Stimulated activated CD8-positive, alpha-beta memory T cell treated with anti-CD3 and anti-CD28 coated beads, Interleukin-15, amount 100 ng/mL, for 24 hours (primary cell): ENCODE measurements around the gene MTOR.
"Not testable (repeated sequence)": the region's sequence is repeated elsewhere in the genome, so short reads cannot be mapped to it uniquely, and the experiment has no call there.

Source experiments
- DNase-seq: peaks from one replicate; pipeline ENCODE4 v3.0.0-alpha.2; 2020; ENCODE audit warnings: low read depth

Gene MTOR

GRCh38 chr1:11180342-11180744, 82.0 kb downstream of the MTOR start:
- DNase-seq: no peak

DNA sequence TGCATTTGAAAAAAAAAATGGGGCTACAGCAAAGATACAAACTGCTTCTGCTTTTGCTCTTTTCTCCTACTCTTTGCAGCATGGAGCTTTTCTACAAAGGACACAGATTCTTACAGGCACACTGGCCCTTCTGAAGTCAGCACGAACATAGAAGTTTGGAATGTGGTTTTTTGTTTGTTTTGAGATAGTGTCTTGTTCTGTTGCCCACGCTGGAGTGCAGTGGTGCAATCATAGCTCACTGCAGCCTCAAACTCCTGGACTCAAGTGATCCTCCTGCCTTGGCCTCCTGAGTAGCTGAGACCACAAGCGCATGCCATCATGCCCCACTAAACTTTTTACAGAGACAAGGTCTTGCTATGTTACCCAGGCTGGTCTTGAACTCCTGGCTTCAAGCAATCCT, 82.6 kb downstream of the MTOR start:
- DNase-seq: not testable (repeated sequence)

DNA sequence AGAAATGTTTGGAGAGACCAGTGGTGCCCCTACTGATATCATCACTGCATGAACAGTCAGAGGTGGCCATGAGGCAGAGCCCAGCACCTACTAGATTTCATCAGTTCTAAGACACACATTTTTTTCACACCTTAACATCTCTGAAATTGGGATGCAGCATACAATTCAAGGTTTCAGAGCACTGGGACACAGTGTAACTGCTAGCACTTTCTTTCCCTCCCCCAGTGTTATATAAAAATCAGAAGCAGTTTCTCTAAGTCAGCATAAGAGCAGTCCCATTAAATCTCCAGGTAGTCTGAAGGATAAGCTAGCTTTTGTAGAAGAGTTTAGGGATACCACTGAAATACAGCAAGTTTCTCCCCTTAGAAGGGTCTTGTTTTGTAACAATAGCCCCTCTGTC, 83.2 kb downstream of the MTOR start:
- DNase-seq: no peak

- DNase-seq: no peak
Observed at GRCh38 chr1:11178021-11179015, 84.0 kb downstream of the MTOR start.

- no peak for DNase-seq
Observed at GRCh38 chr1:11176081-11176706, 86.2 kb downstream of the MTOR start.

DNA sequence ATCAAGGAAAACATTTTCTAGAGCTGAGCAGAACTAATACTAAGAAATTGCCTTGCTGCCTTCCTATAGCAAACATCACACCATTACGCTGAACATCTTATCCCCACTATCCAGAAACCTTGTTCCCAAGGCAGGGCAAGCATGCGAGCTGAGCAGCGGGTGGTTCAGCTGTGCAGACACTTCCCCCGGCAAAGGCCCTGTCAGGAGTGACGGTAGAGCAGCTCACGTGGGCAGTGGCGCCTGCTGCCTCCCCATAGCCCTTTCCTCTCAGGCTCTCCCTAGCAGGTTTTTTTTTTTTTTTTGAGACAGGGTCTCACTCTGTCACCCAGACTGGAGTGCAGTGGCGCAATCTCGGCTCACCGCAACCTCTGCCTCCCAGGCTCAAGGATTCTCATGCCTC, 86.9 kb downstream of the MTOR start:
- DNase-seq: no peak

DNA sequence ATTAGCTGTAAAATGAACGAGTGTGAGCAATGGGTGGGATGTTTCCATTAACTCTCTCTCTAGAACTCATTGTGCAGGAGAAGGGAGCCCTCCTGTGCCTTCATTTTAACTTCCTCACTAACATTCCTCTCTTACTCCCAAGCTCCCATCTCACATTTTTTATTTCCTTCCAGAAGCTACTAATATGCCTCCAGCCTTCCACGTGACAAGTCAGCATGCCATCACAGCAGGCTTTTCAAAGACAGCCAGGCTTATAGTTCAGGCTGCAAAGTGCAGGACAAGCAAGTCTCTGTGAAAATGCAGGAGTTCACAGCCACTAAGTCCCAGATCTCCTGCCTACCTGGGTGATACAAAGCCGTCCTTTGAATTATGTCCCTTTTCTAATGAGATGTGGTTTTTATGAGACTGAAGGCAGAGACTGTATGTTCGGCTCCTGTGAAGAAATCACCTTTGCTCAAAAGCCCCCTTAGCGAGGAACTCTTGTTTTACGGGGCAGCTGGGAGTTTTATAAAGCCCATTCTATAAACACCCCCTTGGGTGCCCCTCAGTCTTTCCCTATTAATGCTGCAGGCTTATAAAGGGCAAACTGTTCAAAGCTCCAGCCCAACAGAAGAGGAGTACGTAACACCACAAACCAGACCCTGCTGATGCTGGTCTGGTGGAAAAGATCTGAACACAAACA, 87.9 kb downstream of the MTOR start:
- DNase-seq: no peak

DNA sequence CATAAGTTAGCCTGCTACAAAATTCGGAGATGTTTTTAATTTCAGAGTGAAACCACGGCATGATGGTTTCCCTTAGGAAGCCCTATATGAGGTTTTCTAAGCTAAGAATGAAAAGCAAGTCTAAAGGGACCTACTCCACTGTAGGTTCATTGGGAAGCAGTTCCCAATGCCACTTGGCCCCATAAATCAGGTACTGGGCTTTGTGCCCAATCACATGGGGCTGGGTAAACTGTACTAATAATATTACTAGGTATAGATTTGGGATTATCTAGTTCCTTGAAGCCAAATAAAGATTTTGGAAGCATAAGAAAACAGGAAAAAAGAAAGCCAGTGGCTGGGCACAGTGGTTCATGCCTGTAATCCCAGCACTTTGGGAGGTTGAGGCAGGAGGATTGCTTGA, 92.2 kb downstream of the MTOR start:
- DNase-seq: no peak

DNA sequence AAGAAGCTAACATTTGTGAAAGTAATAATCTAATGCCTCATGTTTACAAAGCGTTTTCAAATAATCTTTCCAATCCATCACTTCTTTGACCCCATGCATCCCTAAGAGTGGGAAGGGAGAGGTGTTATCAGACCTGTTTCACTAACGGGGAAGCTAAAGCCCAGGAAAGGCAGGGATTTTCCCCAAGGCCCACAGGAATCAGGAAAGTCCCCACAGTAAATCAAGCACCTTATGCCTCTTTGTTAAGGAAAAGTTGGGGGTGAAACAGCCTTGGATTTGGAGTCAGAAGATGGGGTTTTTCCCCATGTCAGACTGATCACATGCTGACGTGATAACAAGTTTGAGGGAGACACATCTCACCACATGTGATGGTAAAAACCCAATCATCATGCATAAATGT, 93.1 kb downstream of the MTOR start:
- no peak for DNase-seq

DNA sequence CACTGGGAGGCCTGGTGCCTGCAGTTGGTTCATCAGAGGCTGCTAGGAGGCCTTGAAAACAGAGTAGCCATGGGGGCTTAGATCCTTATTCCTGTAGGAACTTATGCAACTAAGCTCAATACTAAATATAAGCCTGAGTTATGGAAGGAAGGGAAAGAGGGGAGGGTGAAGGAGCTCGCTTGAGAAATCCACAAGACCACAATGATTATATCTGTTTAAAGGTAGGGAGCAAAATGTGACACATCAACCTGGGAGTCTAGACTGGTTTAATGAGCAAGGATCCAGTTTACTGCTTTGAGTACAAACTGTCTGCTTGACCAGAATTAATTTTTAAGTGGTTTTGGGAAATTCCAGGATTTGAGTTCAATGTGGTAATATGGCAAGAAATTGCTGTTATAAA, 93.6 kb downstream of the MTOR start:
- no peak for DNase-seq

GRCh38 chr1:11166744-11167143, 95.6 kb downstream of the MTOR start:
- not testable (repeated sequence) for DNase-seq

- not testable (repeated sequence) for DNase-seq
Observed at GRCh38 chr1:11162752-11163151, 99.6 kb downstream of the MTOR start.

GRCh38 chr1:11158720-11159321, 103.5 kb downstream of the MTOR start:
- no peak for DNase-seq

DNA sequence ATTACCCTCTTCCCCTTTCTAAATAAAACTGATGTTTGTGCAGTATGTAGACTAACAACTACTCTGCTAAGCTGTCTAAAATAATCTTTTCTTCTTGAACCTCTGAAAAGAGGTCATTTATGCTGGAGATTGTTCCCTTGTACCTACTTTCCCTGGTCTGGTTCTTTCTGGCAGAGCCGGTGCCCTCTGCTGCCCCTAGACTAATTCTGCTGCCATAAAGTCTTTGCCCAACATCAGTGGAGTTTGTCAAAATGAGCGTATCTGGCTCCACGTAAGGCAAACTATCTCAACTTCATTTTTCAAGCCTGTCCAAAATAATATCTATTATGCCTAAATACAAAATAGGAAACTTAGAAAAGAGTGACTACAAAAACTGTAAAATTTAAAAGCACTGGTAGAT, 104.1 kb downstream of the MTOR start:
- DNase-seq: no peak

DNA sequence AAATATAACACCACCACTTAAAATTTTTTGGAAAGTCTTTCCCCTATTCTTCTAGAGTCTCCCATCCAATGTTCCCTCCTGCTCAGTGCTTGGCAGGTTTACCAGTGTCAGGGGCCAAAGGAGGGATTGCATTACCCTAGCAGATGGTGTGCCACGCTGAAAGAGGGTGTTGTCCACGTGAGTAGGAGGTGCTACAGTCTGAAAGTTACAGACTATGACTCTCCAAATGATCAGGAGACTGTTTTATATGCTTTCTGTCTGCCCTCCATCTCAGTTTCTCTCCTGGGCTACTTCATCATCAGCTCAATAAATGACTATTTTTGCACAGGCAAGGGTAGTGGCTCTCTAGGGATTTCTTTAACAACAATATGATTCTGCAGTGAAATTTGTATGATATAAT, 104.5 kb downstream of the MTOR start:
- no peak for DNase-seq

- no peak for DNase-seq
Observed at GRCh38 chr1:11157394-11157793, 105.0 kb downstream of the MTOR start.

DNA sequence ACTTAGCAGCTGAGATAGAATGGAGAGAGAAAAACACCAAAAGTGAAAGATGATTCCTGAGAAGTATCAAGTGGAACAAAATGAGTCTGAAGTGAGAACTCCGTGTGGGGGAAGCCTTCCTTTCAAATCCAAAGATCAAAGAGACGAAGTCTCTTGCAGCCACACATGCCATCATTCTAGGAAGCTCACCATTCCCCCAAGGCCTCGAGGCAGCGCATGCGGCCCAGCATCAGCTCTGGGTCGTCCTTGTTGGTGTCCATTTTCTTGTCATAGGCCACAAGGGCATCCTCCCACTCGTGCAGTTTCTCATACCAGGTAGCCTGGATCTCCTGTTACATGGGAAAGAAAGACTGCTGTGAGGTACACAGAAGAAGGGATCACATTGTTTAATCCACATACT, 105.4 kb downstream of the MTOR start:
- DNase-seq: no peak

- no peak for DNase-seq
Observed at GRCh38 chr1:11156441-11156840, 105.9 kb downstream of the MTOR start.

- DNase-seq: no peak
Observed at GRCh38 chr1:11153184-11153583, 109.2 kb downstream of the MTOR start.

DNA sequence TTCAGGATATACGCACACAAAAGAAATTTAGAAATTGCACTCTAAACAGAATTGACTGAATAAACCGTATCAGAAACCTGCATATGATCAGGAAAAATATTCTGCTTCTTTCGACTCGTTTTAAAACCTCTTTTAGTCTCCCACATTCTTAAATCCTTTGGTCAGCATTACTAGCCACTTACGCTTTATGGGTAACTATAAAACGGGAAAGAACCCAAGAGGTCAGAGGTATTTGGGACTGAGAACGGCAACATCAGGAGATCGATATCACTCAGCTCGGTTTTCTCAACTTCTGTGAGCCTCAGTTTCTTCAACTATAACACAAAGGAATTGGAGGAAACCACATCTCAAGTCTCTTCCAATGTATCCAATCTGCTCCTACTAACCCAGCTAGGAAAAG, 109.6 kb downstream of the MTOR start:
- no peak for DNase-seq

DNA sequence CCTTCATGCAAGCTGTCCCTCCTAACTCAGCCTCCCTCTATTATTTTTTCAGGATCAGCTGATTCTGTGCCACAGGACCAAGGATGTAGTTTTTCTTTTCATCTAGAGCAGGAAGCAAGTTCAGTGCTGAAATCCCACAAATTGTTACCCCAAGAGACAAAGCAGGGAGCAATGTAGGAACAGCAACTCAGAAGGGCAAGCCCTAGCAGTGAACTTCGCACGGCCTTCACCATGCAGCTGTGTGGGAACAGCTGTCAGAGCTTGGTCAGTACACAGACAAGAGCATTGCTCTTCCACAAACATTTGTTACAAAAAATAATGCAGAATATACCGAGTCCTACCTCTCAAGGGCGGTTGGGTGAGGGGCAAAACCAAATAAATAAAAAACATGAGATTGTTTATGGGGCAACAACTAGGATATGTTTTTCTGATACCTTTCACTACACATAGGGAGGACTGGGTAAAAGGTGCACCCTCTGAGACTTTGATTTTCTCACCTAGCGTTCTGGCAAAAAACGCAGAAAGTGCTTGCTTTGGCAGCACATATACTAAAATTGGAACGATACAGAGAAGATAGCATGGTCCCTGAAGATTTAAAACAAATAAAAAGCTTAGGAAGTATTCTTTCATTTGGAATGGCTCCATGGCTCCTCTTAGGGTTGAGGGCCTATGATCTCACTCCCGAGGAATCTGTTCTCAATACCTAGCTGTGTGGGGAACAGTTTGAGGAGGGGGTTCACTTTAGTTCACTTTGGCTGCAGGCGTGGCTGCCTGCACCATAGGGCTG, 110.3 kb downstream of the MTOR start:
- DNase-seq: no peak

GRCh38 chr1:11151114-11151513, 111.2 kb downstream of the MTOR start:
- no peak for DNase-seq
